ENCODE results near the gene CPNE5.

DNA sequence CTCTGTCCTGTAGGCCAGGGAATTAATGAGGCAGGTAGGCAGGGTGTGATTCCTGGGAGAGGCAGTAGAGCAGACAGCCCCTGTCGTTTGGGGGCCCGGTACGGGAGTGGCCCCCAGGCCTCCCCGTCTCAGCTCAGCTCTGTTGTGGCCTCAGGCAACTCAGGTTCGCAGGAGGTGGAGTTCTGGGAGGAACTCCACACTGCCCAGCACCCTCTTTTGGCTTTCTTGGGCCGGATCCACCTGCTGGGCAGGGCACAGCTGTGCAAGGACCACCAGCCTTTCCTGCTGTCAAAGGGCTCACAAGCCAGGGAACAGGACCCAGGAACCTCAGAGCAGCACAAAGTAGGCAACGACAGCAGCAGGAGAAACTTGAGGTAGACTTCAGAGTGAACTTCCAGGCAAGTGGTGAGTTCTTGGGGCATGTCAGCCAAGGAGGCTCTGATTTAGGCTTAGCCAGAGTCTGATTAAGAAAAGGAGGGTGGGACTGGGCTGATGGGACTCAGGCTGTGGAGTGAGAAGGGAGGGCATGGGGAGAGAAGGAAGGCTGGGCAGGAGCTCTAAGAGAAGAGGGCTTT lies 104.7 kb downstream of the CPNE5 start:
- no peak for TF ChIP-seq POLR2AphosphoS2 (conservative IDR thresholded peaks at IDR 0.05; ENCODE audit: low read length)
- TF ChIP-seq JUN (IDR thresholded peaks at IDR 0.05), result no peak
- TF ChIP-seq, protein P1, sequence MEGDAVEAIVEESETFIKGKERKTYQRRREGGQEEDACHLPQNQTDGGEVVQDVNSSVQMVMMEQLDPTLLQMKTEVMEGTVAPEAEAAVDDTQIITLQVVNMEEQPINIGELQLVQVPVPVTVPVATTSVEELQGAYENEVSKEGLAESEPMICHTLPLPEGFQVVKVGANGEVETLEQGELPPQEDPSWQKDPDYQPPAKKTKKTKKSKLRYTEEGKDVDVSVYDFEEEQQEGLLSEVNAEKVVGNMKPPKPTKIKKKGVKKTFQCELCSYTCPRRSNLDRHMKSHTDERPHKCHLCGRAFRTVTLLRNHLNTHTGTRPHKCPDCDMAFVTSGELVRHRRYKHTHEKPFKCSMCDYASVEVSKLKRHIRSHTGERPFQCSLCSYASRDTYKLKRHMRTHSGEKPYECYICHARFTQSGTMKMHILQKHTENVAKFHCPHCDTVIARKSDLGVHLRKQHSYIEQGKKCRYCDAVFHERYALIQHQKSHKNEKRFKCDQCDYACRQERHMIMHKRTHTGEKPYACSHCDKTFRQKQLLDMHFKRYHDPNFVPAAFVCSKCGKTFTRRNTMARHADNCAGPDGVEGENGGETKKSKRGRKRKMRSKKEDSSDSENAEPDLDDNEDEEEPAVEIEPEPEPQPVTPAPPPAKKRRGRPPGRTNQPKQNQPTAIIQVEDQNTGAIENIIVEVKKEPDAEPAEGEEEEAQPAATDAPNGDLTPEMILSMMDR (IDR thresholded peaks at IDR 0.05), result no peak
- TF ChIP-seq, protein P2, sequence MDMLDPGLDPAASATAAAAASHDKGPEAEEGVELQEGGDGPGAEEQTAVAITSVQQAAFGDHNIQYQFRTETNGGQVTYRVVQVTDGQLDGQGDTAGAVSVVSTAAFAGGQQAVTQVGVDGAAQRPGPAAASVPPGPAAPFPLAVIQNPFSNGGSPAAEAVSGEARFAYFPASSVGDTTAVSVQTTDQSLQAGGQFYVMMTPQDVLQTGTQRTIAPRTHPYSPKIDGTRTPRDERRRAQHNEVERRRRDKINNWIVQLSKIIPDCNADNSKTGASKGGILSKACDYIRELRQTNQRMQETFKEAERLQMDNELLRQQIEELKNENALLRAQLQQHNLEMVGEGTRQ (IDR thresholded peaks at IDR 0.05), result no peak
- TF ChIP-seq CEBPB (IDR thresholded peaks at IDR 0.05), result no peak
- no peak for TF ChIP-seq TP53 (CRISPR knock-in tag; IDR thresholded peaks at IDR 0.05)
- TF ChIP-seq POLR2A (IDR thresholded peaks at IDR 0.05; ENCODE audit: low read length), result no peak
- no peak for TF ChIP-seq EP300 (IDR thresholded peaks at IDR 0.05)
- TF ChIP-seq SMC3 (IDR thresholded peaks at IDR 0.05), result no peak
- TF ChIP-seq CHD4 (IDR thresholded peaks at IDR 0.05; ENCODE audit: borderline replicate concordance), result no peak
- no peak for TF ChIP-seq FOSB (CRISPR knock-in tag; IDR thresholded peaks at IDR 0.05)
- no peak for TF ChIP-seq ELK1 (IDR thresholded peaks at IDR 0.05; ENCODE audit: low read depth, low read length)
- no peak for TF ChIP-seq RAD21 (conservative IDR thresholded peaks at IDR 0.05 in 1 of 2, IDR thresholded peaks at IDR 0.05 in 1 of 2)
- TF ChIP-seq NR3C1 (IDR thresholded peaks at IDR 0.05), result no peak
